K562 (cell line): ENCODE results near the gene TBXAS1. TPM values are rescaled to one million over a fixed set of nuclear protein-coding genes. Genes with fewer than 3 reads are reported as not detected.

Experiments
- BACH1 ChIP-seq: fragments of 200-800 bp; sonication (Bioruptor generic); IDR thresholded peaks from 2 replicates; pipeline ENCODE4 v1.6.1; 2016; ENCODE audit warnings: missing genetic modification characterization, missing compliant biosample characterization
- CBX2 ChIP-seq: fragments of 200-600 bp; sonication (generic); IDR thresholded peaks from one replicate; pipeline ENCODE4 v1.6.1; 2012; ENCODE audit warnings: mild to moderate bottlenecking, low read length, inconsistent platforms; ENCODE audit not compliant: insufficient read depth, poor library complexity, severe bottlenecking
- CLOCK ChIP-seq: fragments of 250-450 bp; sonication (Bioruptor Pico); IDR thresholded peaks from 2 replicates; pipeline ENCODE4 v1.4.0; 2020; ENCODE audit warnings: mild to moderate bottlenecking, moderate library complexity, borderline replicate concordance
- ERF ChIP-seq: fragments of 450-650 bp; formaldehyde crosslinking; IDR thresholded peaks from 2 replicates; pipeline ENCODE4 v1.4.0; 2020; ENCODE audit warnings: mild to moderate bottlenecking, mixed read lengths
- ESRRA ChIP-seq: fragments of 450-650 bp; IDR thresholded peaks from 2 replicates; pipeline ENCODE4 v1.6.1; 2014; ENCODE audit warnings: low read depth, mild to moderate bottlenecking, moderate library complexity, borderline replicate concordance
- HSF4 ChIP-seq: fragments of 250-450 bp; sonication (Bioruptor Pico); IDR thresholded peaks from 2 replicates; pipeline ENCODE4 v2.1.2; 2022; ENCODE audit warnings: mild to moderate bottlenecking, moderate library complexity, borderline replicate concordance
- MYC ChIP-seq, 2 experiments: fragments of 250-450 bp in 1 of 2; sonication (Bioruptor Pico) in 1 of 2; IDR thresholded peaks; 2 replicates each; pipeline versions ENCODE4 v1.5.1 to v1.6.1; 2012 to 2021; ENCODE audit warnings: low read depth in 2 of 2, borderline replicate concordance in 1 of 2, improper control_type of control experiment in 1 of 2, low read length in 1 of 2, mild to moderate bottlenecking in 1 of 2, moderate library complexity in 1 of 2
- NFRKB ChIP-seq: fragments of 450-650 bp; IDR thresholded peaks from 2 replicates; pipeline ENCODE4 v1.6.1; 2016; ENCODE audit warnings: low read depth
- RBM39 ChIP-seq: fragments of 200-400 bp; formaldehyde crosslinking; optimal IDR thresholded peaks from 2 replicates; pipeline ENCODE3; 2018; ENCODE audit warnings: low read depth, low read length
- SMC3 ChIP-seq: conservative IDR thresholded peaks from 2 replicates; pipeline ENCODE4 v1.6.1; 2011; ENCODE audit warnings: low read depth, low read length, improper control_type of control experiment; ENCODE audit not compliant: insufficient read depth
- SREBF2 ChIP-seq: sonication (generic); formaldehyde crosslinking; IDR thresholded peaks from 2 replicates; pipeline ENCODE4 v1.4.0; 2020; ENCODE audit warnings: mild to moderate bottlenecking, missing genetic modification reagents
- ZNF318 ChIP-seq, 2 experiments: fragments of 450-650 bp; IDR thresholded peaks; 2 replicates each; pipeline ENCODE4 v1.6.1; 2016; ENCODE audit warnings: mild to moderate bottlenecking in 2 of 2, borderline replicate concordance in 1 of 2, low read depth in 1 of 2, moderate library complexity in 1 of 2
- ZNF449 ChIP-seq: fragments of 250-450 bp; sonication (Bioruptor Pico); IDR thresholded peaks from 2 replicates; pipeline ENCODE4 v1.8.0; 2022; ENCODE audit warnings: moderate library complexity, mild to moderate bottlenecking, inconsistent platforms
- ZNF695 ChIP-seq: fragments of 450-650 bp; formaldehyde crosslinking; IDR thresholded peaks from 2 replicates; pipeline ENCODE4 v1.4.0; 2020; ENCODE audit warnings: mild to moderate bottlenecking, moderate library complexity
- polyA plus RNA-seq, 8 experiments: library from polyadenylated mRNA; depleted of rRNA in 4 of 8; stranded (reverse) in 5 of 8; unstranded in 3 of 8; fragments of >200 nt; fragmentation: Nextera tagmentation in 2 of 8; fragmentation: Illumina TruSeq in 1 of 8; extraction: Ambion mirVana in 2 of 8; extraction: Trizol in 1 of 8; gene quantifications; 2 replicates each; pipeline versions ENCODE4 v1.2.1 to v1.2.3, GENCODE V29; 2011 to 2014; ENCODE audit warnings: inconsistent platforms in 1 of 8, missing spikeins in 1 of 8
- total RNA-seq, 7 experiments: library from RNA; depleted of rRNA in 6 of 7; stranded (reverse); fragments of >200 nt in 6 of 7; fragmentation: Illumina TruSeq in 2 of 7; extraction: Trizol in 2 of 7; gene quantifications; 2 replicates each; pipeline versions ENCODE4 v1.2.1 to v1.2.3, GENCODE V29; 2011 to 2021; ENCODE audit warnings: low replicate concordance in 1 of 7

Gene TBXAS1
- total and polyA plus RNA-seq, 9 of the 15 experiments (the other 6 are each of a cell fraction or from before 2014, with no cell fraction given) = 1.1 to 8.3 (median 1.9) TPM

GRCh38 chr7:140005754-140006503, 176.9 kb downstream of the TBXAS1 start (continued):
- TF ChIP-seq CLOCK (CRISPR knock-in tag) = no peak
- TF ChIP-seq ZNF449 (CRISPR knock-in tag) = no peak
- no peak for TF ChIP-seq ERF (CRISPR knock-in tag)
- TF ChIP-seq NFRKB = no peak
- no peak for TF ChIP-seq BACH1
- no peak for TF ChIP-seq ZNF695
- TF ChIP-seq SMC3 = peak; percentile 83
- no peak for TF ChIP-seq RBM39
- no peak for TF ChIP-seq ESRRA
- TF ChIP-seq ZNF318 (IDR thresholded peaks at IDR 0.05; ENCODE audit: borderline replicate concordance in 1 of 2, low read depth in 1 of 2) = no peak
- TF ChIP-seq CBX2 = no peak
- no peak for TF ChIP-seq SREBF2 (CRISPR knock-in tag)
- TF ChIP-seq MYC (IDR thresholded peaks at IDR 0.05; ENCODE audit: low read depth, low read length) = peak; percentile 31; the same call in 1 of the 2 replicates
- no peak for TF ChIP-seq MYC (CRISPR knock-in tag; IDR thresholded peaks at IDR 0.05; ENCODE audit: borderline replicate concordance, low read depth)
- 0 out of 2 replicates have a peak, but pooled peaks have one; percentile 35 for TF ChIP-seq HSF4
